GM13977 (cell line): ENCODE data around the gene LNP1.
A peak's percentile ranks its signal among the peaks of the same experiment; 100 is the strongest.

Source experiments
- DNase-seq: peaks from one replicate; pipeline ENCODE4 v3.0.0; 2012; ENCODE audit warnings: low spot score
- CTCF ChIP-seq: IDR thresholded peaks from 2 replicates; pipeline ENCODE4 v1.5.1; 2012; ENCODE audit warnings: mild to moderate bottlenecking, control low read depth; ENCODE audit not compliant: insufficient read depth; ENCODE audit errors: extremely low read depth, missing control alignments
- in situ Hi-C: fragments of 300-500 bp; cut with MboI; formaldehyde crosslinking; loops from one replicate; pipeline ENCODE4 v1.12.0; 2022; ENCODE audit warnings: low sequenced_read_pairs, low pct_unique_long_range_greater_than_20kb, mixed read lengths, inconsistent platforms; ENCODE audit not compliant: unreplicated experiment

The LNP1 gene

GRCh38 chr3:100455841-100456550 lies 54.7 kb downstream of the LNP1 start:
- in situ Hi-C loops = no loop called here
- TF ChIP-seq CTCF = no peak
- no peak for DNase-seq

GRCh38 chr3:100456745-100457144 lies 55.4 kb downstream of the LNP1 start:
- in situ Hi-C loops = no loop called here
- no peak for DNase-seq
- TF ChIP-seq CTCF = no peak

- no peak for DNase-seq
- in situ Hi-C loops = no loop called here
- TF ChIP-seq CTCF = no peak
Observed at GRCh38 chr3:100457811-100458210, 56.5 kb downstream of the LNP1 start.

- in situ Hi-C loops = no loop called here
- DNase-seq = no peak
- TF ChIP-seq CTCF = no peak
Observed at GRCh38 chr3:100458814-100459213, 57.5 kb downstream of the LNP1 start.

GRCh38 chr3:100463002-100463401 lies 61.7 kb downstream of the LNP1 start:
- peak; percentile 68 for DNase-seq
- in situ Hi-C loops = loop anchor here (5.0 kb wide), 1 partner anchor 129 kb away; no protein-coding TSS in a partner anchor
- peak; percentile 79 for TF ChIP-seq CTCF

GRCh38 chr3:100463646-100464155 lies 62.4 kb downstream of the LNP1 start:
- no peak for TF ChIP-seq CTCF
- no peak for DNase-seq
- in situ Hi-C loops = loop anchor here (5.0 kb wide), 1 partner anchor 129 kb away; no protein-coding TSS in a partner anchor
